ENCODE data around the gene TTLL13. TPM values are rescaled to one million over a fixed set of nuclear protein-coding genes. Genes with fewer than 3 reads are reported as not detected.

TTLL13 gene
- 0.61 and 1.4 TPM in 2 replicates for total RNA-seq

DNA sequence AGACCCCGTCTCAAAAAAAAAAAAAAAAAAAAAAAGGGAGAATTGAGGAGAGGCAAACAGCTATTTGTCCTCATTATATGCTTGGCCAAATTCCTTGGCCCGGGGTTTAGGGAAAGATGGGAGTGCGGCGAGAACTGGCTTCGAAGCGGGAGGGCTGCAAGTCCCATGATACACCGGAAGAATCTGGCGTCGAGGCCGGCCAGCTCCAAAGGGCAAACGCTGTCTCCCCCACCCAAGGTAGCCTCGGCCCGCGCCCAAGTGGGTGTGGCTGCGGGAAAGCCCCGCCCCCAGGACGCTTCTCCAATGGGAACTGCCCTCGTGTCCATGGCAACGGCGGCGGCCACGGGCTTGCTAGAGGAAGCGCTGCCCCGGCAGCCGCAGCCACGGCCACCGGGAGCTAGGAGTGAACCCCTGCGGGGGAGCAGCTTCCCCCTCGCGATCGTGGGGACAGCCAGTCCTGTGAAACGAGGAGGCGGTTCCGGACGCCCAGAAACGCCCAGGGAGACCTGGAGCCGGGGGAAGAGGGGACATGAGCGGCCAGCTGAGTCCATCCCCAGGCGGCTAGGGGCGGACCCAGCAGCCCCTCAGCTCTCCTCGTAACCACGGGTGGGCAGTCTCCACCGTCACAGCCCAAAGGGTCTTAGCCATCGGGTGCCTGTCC, at the start of gene TTLL13:
TSS of gene TTLL13 (plus strand) at position 354 of the 661 bp plus-strand sequence. CDS start 1,075 bp downstream, outside the sequence.
- intact Hi-C loops (cut with micrococcal nuclease): loop anchor here (1.0 kb wide), 2 partner anchors 15 to 16 kb away; partner anchors contain the start of genes GDPGP1 and NGRN

- intact Hi-C loops (cut with micrococcal nuclease): loop anchor here (1.0 kb wide), 5 partner anchors 16 to 98 kb away; partner anchors contain the start of genes GDPGP1, IDH2 and NGRN
These were observed 48.7 kb upstream of the TTLL13 start for GRCh38 chr15:90200534-90201129.

GRCh38 chr15:90201130-90201943, 48.0 kb upstream of the TTLL13 start, which contains the start of gene SEMA4B:
Gene SEMA4B, plus strand, starts transcription at chr15:90201330. Its CDS starts 249 bp downstream, at chr15:90201579.
- intact Hi-C loops (cut with micrococcal nuclease): loop anchor here (1.0 kb wide), 5 partner anchors 17 to 99 kb away; partner anchors contain the start of genes GDPGP1, IDH2 and NGRN

GRCh38 chr15:90201944-90202375, 47.4 kb upstream of the TTLL13 start:
- intact Hi-C loops (cut with micrococcal nuclease): loop anchor here (1.0 kb wide), 5 partner anchors 18 to 100 kb away; partner anchors contain the start of genes GDPGP1, IDH2 and NGRN

GRCh38 chr15:90202929-90203328, 46.4 kb upstream of the TTLL13 start:
- intact Hi-C loops (cut with micrococcal nuclease): no loop called here

- intact Hi-C loops (cut with micrococcal nuclease): no loop called here
These were observed 45.9 kb upstream of the TTLL13 start for GRCh38 chr15:90203473-90203872.

- intact Hi-C loops (cut with micrococcal nuclease): no loop called here
These were observed 45.4 kb upstream of the TTLL13 start for GRCh38 chr15:90203922-90204321.

DNA sequence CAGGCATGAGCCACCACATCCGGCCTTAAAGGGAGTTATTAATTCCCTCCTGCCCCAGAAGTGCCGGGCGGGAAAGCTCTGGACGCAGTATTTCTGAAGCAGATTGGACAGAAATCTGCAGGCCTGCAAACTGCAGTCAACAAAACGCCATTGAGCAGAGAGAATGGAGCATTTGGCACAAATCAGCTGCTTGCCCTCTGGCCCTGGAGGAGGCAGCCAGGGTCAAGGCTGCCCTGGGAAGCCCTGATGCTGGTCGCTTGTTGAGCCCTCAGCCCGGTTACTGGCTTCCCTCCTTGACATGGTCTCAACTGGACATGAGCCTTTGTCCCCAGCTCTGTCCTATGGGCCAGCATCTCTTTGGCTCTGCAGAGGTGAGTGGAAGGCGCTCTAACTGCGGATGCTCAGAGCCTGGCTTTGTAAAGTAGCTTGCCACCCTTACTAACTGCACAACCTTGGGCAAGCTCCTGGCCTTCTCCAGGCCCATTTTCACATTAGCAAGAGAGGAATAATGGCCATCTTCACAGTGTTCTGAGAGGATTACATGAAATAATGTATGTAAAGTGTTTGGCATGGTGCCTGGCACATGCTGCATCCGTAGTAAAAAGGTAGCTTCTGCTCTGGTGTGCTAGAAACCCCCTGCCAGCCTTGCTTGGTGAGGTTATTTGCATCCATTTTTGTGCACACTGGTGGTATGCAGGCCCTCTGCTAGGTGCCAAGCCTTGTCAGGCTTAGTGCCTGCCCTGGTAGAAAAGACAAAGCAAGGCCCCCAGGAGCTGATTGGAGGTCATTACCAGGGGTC, 44.1 kb upstream of the TTLL13 start:
- intact Hi-C loops (cut with micrococcal nuclease): no loop called here

- intact Hi-C loops (cut with micrococcal nuclease): no loop called here
These were observed 43.5 kb upstream of the TTLL13 start for GRCh38 chr15:90205886-90206285.

GRCh38 chr15:90207252-90207651, 42.1 kb upstream of the TTLL13 start:
- intact Hi-C loops (cut with micrococcal nuclease): no loop called here

DNA sequence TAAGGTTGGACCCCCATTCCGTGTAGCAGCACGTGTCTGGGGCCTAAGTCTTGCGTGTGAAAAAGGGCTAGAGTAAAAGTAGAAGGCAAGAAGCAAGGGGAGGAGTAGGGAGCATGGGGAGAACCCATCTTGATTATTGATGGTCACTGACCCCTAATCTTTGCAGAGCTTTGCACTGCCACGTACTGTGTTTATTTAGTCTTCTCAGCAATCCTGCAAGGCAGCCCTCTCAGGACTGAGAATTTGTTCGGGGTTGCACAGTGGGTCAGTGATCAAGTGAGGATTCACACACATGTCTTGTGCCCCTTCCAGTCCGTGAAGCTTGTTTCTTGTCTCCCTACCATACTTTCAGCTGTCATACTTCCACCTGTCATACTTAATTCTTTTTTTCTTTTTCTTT, 41.0 kb upstream of the TTLL13 start:
- intact Hi-C loops (cut with micrococcal nuclease): no loop called here

- intact Hi-C loops (cut with micrococcal nuclease): no loop called here
These were observed 39.8 kb upstream of the TTLL13 start for GRCh38 chr15:90209591-90209990.

DNA sequence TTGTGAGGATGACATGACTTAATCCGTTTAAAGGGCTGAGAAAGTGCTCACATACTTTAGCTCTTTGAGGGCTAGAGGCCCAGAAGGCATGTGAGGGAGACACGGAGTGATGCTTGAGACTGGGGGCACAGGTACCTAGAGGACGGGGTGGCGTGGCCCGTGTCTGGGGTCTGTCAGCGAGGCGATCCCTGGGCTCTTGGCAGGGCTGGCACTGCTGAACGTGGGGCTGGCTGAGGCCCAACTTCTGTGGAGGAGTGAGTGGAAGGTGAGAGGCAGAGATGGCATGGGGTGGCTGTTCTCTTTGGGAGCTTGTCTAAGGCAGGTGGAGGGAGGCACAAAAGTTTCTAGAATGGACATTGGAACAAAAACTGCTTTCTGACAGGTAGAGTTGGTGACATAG, 38.8 kb upstream of the TTLL13 start:
- intact Hi-C loops (cut with micrococcal nuclease): no loop called here

DNA sequence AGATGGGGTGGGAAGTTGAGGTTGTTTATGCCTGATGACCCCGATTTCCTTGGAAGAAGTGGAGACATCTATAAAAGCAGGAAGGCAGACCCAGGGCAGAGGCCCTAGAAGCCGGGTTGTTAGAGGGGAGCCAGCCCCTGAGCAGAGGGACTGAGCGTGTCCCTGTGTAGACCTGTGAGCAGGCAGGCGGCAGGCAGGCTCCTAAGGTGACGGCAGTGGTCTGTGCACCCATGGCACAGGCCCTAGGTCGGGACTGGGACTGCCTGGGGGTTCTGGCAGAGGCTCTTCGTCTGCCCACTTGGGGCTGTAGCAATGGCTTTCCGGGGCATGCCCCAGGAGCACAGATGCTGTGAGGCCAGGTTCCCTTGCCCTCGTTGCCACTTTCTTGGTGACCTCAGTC, 38.3 kb upstream of the TTLL13 start:
- intact Hi-C loops (cut with micrococcal nuclease): no loop called here

GRCh38 chr15:90211440-90212143, 37.8 kb upstream of the TTLL13 start:
- intact Hi-C loops (cut with micrococcal nuclease): no loop called here

DNA sequence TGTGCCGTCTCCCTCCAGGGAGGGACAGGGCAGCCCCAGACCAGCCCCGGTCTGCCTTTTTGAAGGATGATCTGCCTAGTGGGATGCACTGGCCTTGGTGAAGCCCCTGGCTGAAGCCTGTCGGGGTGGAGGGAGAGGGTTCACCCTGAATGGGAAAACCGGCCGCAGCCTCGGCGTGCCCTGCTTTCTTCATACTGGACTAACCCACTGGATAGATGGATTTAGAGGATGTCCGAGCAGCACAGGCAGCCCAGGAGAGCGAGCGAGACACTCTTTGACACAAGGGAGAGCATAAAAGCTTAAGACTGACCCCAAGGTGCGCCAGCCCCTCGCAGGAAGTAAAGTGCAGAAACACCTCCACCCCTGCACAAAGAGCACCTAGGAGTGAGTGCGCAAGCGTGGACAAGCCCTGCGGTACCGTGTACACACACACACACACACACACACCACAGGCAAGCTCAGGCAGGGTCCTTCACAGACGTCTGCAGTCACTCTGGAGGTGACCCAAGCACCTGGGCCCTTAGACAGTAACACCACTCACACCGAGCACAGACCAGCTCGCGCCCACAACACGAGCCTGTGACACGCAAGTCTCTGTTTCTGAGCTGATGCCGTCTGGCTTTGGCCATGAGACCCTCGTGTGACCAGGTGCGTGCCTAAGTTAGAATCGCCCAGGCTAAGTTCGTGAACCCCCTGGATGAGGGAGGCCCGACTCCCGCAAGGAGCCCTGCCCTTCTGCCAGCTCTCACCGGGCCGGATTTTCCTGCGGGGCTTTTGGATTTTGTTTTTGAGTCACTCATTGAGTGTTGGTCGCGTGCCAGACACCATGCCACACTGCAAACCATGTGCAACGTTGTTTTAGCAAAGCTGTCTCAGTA, 36.9 kb upstream of the TTLL13 start:
- intact Hi-C loops (cut with micrococcal nuclease): no loop called here

GRCh38 chr15:90213122-90213817, 36.1 kb upstream of the TTLL13 start:
- intact Hi-C loops (cut with micrococcal nuclease): no loop called here

DNA sequence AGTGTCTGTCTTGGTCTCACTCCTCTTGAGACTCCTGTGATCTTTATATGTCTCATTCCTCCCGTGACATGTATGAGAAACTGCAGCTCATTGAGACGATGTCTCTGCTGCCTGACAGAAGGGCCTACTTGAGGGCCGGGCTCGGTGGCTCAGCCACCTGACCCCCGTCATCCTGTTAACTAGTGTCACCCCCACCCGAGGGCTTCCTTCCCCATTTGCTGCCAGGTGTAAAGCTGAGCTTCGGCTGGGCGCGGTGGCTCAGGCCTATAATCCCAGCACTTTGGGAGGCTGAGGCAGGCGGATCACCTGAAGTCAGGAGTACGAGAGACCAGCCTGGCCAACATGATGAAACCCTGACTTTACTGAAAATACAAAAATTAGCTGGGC, 35.5 kb upstream of the TTLL13 start:
- intact Hi-C loops (cut with micrococcal nuclease): no loop called here
